Small intestine (tissue), 7 donors: Measurements from ENCODE around the gene PLPP1. TPM values are rescaled to one million over a fixed set of nuclear protein-coding genes. Genes with fewer than 3 reads are reported as not detected.

Experiments used
- DNase-seq, 2 donors: peaks; one replicate each; pipeline versions ENCODE4 v3.0.0 to v3.0.0-alpha.2; 2013
- FAIRE-seq: peaks from 2 replicates; lab custom pipeline; 2012; peaks lifted over from hg19 to GRCh38; lab: Jason Lieb, UNC
- H3K27ac ChIP-seq, 3 donors: one replicate each; pipeline ENCODE4 v1.5.1; 2013; ENCODE audit warnings: low read length in 2 of 3, mild to moderate bottlenecking in 2 of 3, control low read depth in 1 of 3, inconsistent platforms in 1 of 3, low read depth in 1 of 3, moderate library complexity in 1 of 3
- H3K27me3 ChIP-seq, 3 donors: one replicate each; pipeline ENCODE4 v1.6.1; 2013; ENCODE audit warnings: low read length in 3 of 3, inconsistent platforms in 1 of 3; ENCODE audit not compliant: control insufficient read depth in 3 of 3, insufficient read depth in 3 of 3
- H3K36me3 ChIP-seq, 3 donors: one replicate each; pipeline ENCODE4 v1.6.1; 2013; ENCODE audit warnings: low read length in 3 of 3, inconsistent platforms in 1 of 3, low read depth in 1 of 3, mild to moderate bottlenecking in 1 of 3, moderate library complexity in 1 of 3; ENCODE audit not compliant: control insufficient read depth in 3 of 3, insufficient read depth in 2 of 3
- H3K4me1 ChIP-seq, 3 donors: one replicate each; pipeline ENCODE4 v1.6.1; 2013; ENCODE audit warnings: low read length in 2 of 3, inconsistent platforms in 1 of 3, low read depth in 1 of 3, mild to moderate bottlenecking in 1 of 3, moderate library complexity in 1 of 3; ENCODE audit not compliant: control insufficient read depth in 3 of 3, insufficient read depth in 2 of 3
- H3K4me3 ChIP-seq, 3 donors: one replicate each; pipeline ENCODE4 v1.5.1; 2013; ENCODE audit warnings: low read length in 3 of 3, control low read depth in 1 of 3, inconsistent platforms in 1 of 3, low read depth in 1 of 3, mild to moderate bottlenecking in 1 of 3, moderate library complexity in 1 of 3
- H3K9me3 ChIP-seq, 2 donors: one replicate each; pipeline ENCODE4 v1.6.1; 2013; ENCODE audit warnings: low read depth in 1 of 2, low read length in 1 of 2; ENCODE audit not compliant: control insufficient read depth in 2 of 2, insufficient read depth in 1 of 2
- WGBS, 3 donors: extraction: QIAGEN DNeasy Blood & Tissue Kit; methylation state at CpG; one replicate each; pipeline ENCODE4 v1.1.7; 2013; 5-methylcytosine and 5-hydroxymethylcytosine counted together
- polyA plus RNA-seq, 4 donors: library from polyadenylated mRNA; stranded (reverse) in 3 of 4; unstranded in 1 of 4; fragments of 200-250 nt in 3 of 4; fragments of 120-200 nt in 1 of 4; gene quantifications; one replicate each; pipeline versions ENCODE4 v1.2.1 to v1.2.3, GENCODE V29; 2013
- donor health status: healthy with polysubstance abuse.
- donor health status: control.
- donor health status: control.
- donor health status: Bipolar disorder and iron deficiency.
- donor health status: healthy.

The PLPP1 gene
- polyA plus RNA-seq, 4 donors, result 44.6 to 91.3 (median 53.4) TPM

GRCh38 chr5:55575815-55576583, 41.2 kb upstream of the PLPP1 start:
- DNase-seq, result peak in 1 of 2 donors; percentile 14
- Histone ChIP-seq H3K9me3 (no peaks in the 10 kb centered on the region), H3K4me1 (no peaks in the 10 kb centered on the region), H3K27ac (no peak overlapping the region), H3K27me3 (no peaks in the 10 kb centered on the region), H3K36me3 (no peaks in the 10 kb centered on the region), H3K4me3 (no peak overlapping the region)
- WGBS, 3 donors, result 69 to 79% (median 69%) methylated on average over 8 of the region's 8 CpGs
- no peak for FAIRE-seq

DNA sequence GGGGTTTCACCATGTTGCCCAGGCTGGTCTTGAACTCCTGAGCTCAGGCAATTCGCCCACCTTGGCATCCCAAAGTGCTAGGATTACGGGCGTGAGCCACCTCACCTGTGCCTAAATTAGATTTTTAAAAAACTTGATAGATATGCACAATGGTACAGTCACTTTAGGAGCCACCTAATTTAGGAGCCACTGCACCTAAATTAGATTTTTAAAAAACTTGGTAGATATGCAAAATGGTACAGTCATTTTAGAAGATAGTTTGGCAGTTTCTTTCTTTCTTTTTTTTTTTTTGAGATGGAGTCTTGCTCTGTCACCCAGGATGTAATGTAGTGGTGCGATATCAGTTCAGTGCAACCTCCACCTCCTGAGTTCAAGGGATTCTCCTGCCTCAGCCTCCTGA, 37.8 kb upstream of the PLPP1 start:
- Histone ChIP-seq H3K36me3 (no peaks in the 10 kb centered on the region), H3K27me3 (no peaks in the 10 kb centered on the region), H3K4me1 (no peaks in the 10 kb centered on the region), H3K9me3 (no peaks in the 10 kb centered on the region), H3K4me3 (no peak overlapping the region), H3K27ac (no peak overlapping the region)
- FAIRE-seq (no peak), DNase-seq (no peak)
- 88 to 97% (median 91%) methylated on average over 4 of the region's 4 CpGs for WGBS, 3 donors

GRCh38 chr5:55572020-55572419, 37.3 kb upstream of the PLPP1 start:
- H3K27ac ChIP-seq, result no peak overlapping the region
- DNase-seq (no peak), FAIRE-seq (no peak)
- no peaks in the 10 kb centered on the region for H3K27me3 ChIP-seq
- H3K4me1 ChIP-seq, result no peaks in the 10 kb centered on the region
- no peak overlapping the region for H3K4me3 ChIP-seq
- no peaks in the 10 kb centered on the region for H3K36me3 ChIP-seq
- no peaks in the 10 kb centered on the region for H3K9me3 ChIP-seq

DNA sequence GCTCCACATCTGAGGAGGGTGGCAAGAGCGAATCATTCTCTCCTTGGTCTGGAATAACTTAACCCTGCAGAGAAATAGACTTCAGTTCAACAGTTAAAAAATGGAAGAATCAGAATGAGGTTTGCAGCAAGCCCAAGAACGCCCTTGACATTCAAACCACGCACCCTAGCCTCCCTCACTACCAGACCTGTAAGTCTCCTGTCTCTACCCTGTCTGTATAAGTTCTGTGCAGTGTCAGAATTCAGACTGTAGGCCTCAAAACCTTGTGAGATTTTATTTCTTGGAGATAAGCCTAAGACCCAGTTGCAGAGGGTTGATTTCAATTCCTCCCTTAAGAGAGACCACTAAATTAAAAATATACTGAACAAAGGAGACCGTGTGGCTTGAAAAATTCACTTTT, 35.8 kb upstream of the PLPP1 start:
- DNase-seq (no peak), FAIRE-seq (no peak)
- H3K4me3 ChIP-seq, result no peak overlapping the region
- no peaks in the 10 kb centered on the region for H3K9me3 ChIP-seq
- no peaks in the 10 kb centered on the region for H3K27me3 ChIP-seq
- no peaks in the 10 kb centered on the region for H3K36me3 ChIP-seq
- H3K4me1 ChIP-seq, result no peaks in the 10 kb centered on the region
- no peak overlapping the region for H3K27ac ChIP-seq
- WGBS, 3 donors, result 89 to 96% (median 93%) methylated on average over 4 of the region's 4 CpGs

GRCh38 chr5:55570026-55570425, 35.3 kb upstream of the PLPP1 start:
- Histone ChIP-seq H3K27ac (no peak overlapping the region), H3K36me3 (no peaks in the 10 kb centered on the region), H3K9me3 (no peaks in the 10 kb centered on the region), H3K4me1 (no peaks in the 10 kb centered on the region), H3K4me3 (no peak overlapping the region), H3K27me3 (no peaks in the 10 kb centered on the region)
- WGBS, 3 donors, result 75 to 84% (median 78%) methylated on average over 2 of the region's 2 CpGs
- no peak for DNase-seq
- FAIRE-seq, result no peak

- no peak overlapping the region for H3K4me3 ChIP-seq
- H3K36me3 ChIP-seq, result no peaks in the 10 kb centered on the region
- H3K9me3 ChIP-seq, result no peaks in the 10 kb centered on the region
- no peaks in the 10 kb centered on the region for H3K27me3 ChIP-seq
- no peak overlapping the region for H3K27ac ChIP-seq
- FAIRE-seq, result no peak
- no peaks in the 10 kb centered on the region for H3K4me1 ChIP-seq
- no peak for DNase-seq
- WGBS, 3 donors, result 89 to 93% (median 89%) methylated on average over 3 of the region's 3 CpGs
Observed at GRCh38 chr5:55569513-55569865, 34.7 kb upstream of the PLPP1 start.

DNA sequence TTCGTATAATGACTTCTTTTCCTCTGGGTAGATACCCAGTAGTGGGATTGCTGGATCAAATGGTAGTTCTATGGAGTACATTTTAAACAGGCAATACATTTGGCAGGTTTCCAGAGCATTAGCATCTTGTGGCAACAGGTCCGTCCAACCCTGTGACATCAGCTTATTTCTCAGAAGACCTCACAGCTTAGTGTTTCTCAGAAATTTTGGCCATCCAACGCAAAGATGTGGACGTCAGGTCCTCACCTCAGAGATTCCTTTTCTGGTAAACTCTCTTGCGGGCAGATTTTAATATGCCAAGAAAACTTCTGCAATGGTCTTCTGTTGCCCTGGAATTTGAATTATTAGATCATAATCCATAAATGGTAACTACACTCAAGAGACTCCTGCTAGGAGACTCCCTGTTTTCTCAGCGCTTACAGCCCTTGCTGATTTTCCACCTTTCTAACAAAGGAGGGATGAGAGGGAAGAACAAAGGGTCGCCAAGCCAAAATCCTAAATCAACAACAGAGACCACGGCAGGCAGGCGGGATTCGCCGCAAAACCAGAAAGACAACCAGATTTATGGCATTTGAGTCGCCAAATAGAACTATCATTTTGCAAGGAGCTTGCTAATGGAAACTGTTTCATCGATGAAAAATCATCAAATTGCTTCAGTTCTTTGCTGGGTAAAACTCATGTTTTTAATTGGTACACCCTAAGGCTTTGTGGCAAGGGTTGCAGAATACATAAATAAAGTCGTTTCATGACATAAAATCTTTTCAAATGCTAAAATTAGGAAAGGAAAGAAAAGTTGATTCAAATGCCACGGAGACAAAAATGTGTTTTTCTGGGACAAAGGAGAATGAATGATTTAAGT, 34.1 kb upstream of the PLPP1 start:
- Histone ChIP-seq H3K4me3 (no peak overlapping the region), H3K27me3 (no peaks in the 10 kb centered on the region), H3K27ac (no peak overlapping the region), H3K9me3 (no peaks in the 10 kb centered on the region), H3K36me3 (no peaks in the 10 kb centered on the region), H3K4me1 (no peaks in the 10 kb centered on the region)
- FAIRE-seq (no peak), DNase-seq (no peak)
- 78 to 80% (median 80%) methylated on average over 15 of the region's 15 CpGs for WGBS, 3 donors

DNA sequence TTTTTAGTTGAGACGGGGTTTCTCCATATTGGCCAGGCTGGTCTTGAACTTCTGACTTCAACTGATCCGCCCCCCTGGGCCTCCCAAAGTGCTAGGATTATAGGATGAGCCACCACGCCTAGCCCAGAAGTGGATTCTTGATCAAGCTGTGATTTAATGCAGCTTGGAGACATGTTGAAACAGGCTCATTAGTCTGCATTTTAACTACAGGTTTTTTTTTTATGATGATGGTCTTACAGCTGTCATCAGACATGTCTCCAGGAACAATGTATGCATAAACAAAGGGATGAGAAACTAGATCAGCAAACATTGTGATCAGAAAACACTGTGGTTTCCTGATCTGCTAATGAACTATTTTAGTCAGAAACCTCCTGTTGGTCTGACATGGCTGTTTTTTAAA, 30.0 kb upstream of the PLPP1 start:
- Histone ChIP-seq H3K27me3 (no peaks in the 10 kb centered on the region), H3K27ac (no peak overlapping the region), H3K36me3 (no peaks in the 10 kb centered on the region), H3K4me1 (no peaks in the 10 kb centered on the region), H3K4me3 (no peak overlapping the region), H3K9me3 (no peaks in the 10 kb centered on the region)
- DNase-seq (no peak), FAIRE-seq (no peak)
- WGBS, 3 donors, result 78 to 88% (median 83%) methylated on average over 3 of the region's 3 CpGs
